HL-60/S4 treated with retinoic acid at 250 ng/mL for 4 days and 3 days (cell line): ENCODE data around the gene RAET1G.
"Not testable (repeated sequence)": the region's sequence is repeated elsewhere in the genome, so short reads cannot be mapped to it uniquely, and the experiment has no call there.

Experiments used
- in situ Hi-C: fragments of 300-500 bp; cut with MboI; formaldehyde crosslinking; loops from 2 replicates; pipeline ENCODE4 v1.7.0; 2022; ENCODE audit warnings: low sequenced_read_pairs

RAET1G gene

DNA sequence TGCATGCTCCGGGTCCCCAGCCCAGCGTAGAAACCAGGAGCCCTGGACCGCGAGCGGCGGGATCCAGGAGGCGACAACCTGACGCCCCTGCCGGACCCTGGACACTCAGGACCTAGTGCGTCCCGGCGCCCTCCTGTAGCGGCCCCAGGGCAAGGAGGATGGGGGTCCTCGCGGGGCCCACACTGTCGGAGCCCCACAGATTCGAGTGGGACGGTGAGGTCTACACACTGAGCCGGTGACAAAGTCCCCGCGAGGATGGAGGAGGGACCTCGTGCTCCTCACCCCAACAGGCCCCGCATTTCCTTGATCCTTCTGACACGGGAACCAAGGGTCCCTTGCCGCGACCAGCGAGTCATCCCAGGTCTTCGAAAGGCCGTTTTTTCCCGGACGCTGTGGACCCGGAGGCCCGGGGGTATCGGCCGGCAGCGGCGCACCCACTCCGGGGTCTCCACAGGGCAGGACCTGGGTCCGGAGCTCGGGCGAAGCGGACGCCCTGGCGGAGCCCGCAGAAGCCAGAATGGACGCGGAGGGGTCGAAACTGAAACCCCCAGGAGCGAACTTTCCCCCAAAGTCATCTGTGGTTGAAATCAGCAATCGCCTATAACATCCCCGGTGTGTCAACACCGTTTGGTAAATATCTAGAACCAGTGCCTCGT lies 31.5 kb upstream of the RAET1G start:
- in situ Hi-C loops, result not testable (repeated sequence)

DNA sequence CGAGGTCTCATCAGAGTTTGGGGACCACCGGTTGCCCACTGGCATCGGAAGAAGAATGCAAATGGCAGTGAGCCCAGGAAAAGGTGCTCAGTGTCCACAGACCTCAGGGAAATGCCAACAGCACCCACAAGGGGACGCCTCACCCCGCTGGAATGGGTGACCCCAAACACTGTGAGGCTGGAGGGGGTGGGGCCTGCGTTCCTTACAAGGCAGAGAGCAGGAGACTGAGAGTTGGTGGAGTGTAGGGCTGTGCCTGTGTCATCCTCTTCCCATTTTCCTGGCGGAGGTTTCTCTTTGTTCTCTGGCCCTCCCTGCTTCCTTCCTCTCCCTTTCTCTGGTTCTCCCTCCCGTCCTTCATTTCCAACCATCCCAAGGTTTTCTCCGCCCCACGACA lies 31.0 kb upstream of the RAET1G start:
- in situ Hi-C loops, result not testable (repeated sequence)

DNA sequence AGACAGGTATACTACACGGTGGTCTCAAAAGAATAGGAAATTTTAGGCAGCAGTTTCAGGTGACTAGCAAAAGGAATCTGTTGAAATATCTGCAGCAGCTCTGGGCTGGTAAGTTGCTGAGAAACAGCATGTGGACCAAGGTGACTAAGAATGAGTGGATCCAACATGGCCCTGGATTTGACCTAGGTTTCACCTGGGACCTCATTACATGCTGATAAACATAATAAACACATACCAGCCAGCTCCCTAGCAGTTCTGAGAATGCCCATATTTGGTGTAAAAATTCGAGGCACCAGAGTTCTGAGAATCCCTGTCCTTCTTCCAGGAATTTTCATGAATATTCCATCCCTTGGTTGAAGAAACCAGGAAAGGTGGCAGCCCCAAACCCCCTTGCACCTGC lies 30.5 kb upstream of the RAET1G start:
- in situ Hi-C loops, result not testable (repeated sequence)

DNA sequence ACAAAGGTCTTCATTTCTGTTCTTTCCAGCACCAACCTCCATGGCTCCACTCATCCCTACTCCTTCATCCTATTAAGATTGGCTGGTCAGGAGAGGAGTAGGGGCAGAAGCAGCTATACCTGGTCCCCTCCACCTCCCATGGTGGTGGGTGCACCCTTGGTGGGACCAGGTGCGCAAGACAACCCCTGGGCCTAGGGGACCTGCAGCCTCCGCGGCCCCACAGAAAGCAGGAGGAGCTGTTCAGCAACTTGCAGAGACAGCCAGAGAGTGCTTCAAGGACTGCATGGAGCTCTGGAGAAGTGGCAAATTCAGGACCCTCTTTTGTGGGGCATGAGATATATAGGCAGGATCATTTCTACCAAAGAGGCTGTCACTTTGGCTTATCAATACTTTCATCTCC lies 28.7 kb upstream of the RAET1G start:
- in situ Hi-C loops, result no loop called here

DNA sequence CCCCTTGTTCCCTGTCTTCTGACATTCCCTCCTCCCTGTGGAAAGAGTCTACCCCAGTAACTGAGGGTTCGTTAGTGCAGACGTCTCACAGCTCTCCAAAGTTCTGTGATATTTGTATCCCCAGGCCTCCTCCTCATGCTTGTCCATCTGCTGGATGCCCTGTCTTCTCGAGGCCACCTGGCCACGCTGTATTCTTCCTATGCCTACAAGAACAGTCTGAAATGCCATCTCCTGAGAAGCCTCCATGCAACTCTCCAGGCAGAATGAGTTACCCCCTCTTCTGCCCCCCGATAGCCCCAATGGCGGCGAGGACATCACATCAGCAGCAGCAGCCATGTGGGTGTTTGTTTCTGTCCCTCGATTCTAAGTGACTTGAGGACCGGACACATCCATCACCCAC lies 28.2 kb upstream of the RAET1G start:
- in situ Hi-C loops, result no loop called here

DNA sequence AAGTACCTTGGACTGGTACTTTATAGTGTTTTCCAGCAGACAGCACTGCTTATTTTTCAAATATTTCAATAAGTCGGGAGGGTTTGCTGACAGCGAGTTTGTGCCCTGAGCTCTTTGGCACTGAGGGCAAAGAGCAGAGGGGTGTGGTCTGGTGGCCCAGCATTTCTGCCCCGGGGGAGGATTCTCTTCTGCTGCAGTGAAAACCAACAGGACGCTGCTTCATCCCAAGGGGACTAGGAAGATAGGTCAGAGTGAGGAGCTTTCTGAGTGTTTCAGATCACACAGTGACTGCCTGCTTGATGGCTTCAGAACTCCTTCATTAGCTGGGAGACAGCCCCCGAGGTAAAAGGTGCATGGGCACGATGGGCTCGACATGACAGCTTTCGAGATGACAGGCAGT lies 27.5 kb upstream of the RAET1G start:
- in situ Hi-C loops, result no loop called here

DNA sequence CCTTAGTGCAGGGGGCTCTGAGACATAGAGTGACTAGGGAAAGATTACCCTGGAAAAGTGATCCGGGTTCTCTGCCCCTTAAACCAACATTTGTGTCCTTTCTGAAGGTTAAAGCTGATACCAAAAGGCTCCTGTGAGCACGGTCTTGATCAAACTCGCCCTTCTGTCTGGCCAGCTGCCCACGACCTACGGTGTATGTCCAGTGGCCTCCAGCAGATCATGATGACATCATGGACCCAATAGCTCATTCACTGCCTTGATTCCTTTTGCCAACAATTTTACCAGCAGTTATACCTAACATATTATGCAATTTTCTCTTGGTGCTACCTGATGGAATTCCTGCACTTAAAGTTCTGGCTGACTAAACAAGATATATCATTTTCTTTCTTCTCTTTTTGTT lies 25.7 kb upstream of the RAET1G start:
- in situ Hi-C loops, result loop anchor here (25.0 kb wide), 1 partner anchor 864 kb away; no protein-coding TSS in a partner anchor

DNA sequence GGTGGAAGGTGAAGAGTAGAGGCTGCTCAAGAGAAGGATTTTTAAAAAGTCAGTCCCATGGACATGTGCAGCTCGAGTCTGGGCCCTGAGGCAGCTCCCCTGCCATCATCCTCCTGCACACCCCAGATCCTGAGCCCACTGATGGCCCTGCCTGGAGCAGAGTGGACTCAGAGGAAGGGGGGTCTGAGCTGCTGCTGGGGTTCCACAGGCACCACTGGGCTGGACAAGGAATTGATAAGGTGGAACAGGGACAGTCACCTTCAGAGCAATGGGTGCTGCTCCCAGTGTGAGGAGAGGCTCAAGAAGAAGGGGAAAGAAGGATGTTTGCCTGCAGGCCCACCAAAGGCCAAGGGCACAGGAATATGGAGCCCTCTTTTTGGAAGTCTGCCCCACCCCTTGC lies 25.1 kb upstream of the RAET1G start:
- in situ Hi-C loops, result loop anchor here (25.0 kb wide), 1 partner anchor 864 kb away; no protein-coding TSS in a partner anchor

DNA sequence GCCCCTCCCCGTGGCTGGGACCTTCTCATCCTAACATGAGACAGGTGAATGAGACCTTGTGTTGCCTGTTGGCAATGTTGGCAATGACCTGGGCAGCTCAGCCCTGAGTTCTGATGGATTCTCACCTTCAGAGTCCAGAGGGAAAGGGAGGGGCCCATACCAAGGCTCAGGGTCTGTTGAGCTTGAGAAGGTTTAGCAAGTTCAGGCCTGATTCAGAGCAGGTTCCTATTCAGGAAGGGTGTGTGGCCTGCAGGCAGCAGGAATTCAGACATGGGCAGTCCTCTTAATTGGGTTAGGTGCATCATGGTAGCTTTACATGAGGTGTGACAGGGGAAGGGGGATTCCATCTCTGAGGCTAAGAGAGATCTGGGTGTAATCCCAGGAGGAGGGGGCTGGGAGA lies 24.6 kb upstream of the RAET1G start:
- in situ Hi-C loops, result loop anchor here (25.0 kb wide), 1 partner anchor 865 kb away; no protein-coding TSS in a partner anchor

DNA sequence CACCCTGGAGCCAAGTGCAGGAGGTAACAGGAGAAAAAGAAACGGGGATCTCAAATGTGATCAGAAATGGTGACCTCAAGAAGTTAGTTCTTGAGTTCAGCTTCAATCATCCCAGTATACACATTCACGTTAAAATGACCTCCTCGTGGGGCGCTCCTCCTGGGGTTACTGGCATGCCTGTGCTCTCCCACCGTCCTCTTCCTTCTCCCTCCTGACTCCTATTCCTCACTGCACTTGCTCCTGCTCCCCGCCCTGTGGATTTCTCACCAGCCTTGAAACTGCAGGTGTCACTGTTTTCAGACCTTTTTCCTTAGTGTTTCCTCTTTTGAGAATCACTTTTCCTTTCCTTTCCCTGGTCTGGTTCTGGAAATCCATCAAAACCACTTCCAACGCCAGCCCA lies 23.7 kb upstream of the RAET1G start:
- in situ Hi-C loops, result loop anchor here (25.0 kb wide), 1 partner anchor 866 kb away; no protein-coding TSS in a partner anchor

DNA sequence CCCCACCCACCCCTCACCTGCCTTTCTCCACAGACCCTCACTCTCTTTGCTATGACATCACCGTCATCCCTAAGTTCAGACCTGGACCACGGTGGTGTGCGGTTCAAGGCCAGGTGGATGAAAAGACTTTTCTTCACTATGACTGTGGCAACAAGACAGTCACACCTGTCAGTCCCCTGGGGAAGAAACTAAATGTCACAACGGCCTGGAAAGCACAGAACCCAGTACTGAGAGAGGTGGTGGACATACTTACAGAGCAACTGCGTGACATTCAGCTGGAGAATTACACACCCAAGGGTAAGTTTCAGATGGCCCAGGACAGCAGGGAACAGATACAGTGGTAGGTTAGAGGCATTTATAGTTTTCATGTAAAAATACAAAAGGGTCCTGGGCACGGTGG lies 22.4 kb upstream of the RAET1G start:
- in situ Hi-C loops, result loop anchor here (25.0 kb wide), 1 partner anchor 867 kb away; no protein-coding TSS in a partner anchor

DNA sequence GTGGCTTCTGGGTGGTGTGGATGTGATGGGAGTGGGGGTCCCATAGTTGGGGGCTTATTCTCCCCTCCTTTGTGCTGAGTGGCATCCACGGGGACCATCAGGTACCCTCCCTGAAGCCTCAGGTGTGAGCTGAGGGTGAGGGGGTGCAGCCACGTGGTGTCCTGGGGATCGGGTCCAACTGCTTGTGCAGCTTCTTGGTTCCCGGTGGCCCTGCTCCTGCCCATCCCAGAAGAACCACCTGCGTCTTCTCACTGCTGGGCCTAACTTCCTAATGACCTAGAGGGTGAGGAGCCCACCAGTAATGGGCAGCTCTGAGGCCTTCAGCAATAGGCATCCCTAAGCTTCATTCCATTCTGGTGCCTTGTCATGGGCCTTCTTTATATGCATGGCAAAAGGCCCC lies 20.4 kb upstream of the RAET1G start:
- in situ Hi-C loops, result loop anchor here (25.0 kb wide), 1 partner anchor 869 kb away; no protein-coding TSS in a partner anchor

DNA sequence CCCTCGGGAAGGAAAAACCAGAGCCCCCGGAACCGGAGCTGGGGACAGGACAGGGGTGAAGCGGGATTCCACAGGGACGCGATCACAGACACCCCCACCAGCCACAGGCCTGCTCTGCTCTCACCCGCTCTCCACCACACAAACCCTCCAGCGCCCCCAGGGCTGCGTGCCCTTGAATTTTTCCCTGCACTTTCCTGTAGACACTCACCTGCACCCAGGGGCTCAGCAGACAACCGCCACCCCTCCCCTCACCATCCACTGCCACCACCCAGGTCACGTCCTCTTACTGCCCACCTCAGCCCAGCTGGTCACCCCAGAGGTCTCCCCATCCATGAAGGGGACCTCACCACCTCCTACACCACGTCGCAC lies 19.5 kb upstream of the RAET1G start:
- in situ Hi-C loops, result loop anchor here (25.0 kb wide), 1 partner anchor 870 kb away; no protein-coding TSS in a partner anchor

DNA sequence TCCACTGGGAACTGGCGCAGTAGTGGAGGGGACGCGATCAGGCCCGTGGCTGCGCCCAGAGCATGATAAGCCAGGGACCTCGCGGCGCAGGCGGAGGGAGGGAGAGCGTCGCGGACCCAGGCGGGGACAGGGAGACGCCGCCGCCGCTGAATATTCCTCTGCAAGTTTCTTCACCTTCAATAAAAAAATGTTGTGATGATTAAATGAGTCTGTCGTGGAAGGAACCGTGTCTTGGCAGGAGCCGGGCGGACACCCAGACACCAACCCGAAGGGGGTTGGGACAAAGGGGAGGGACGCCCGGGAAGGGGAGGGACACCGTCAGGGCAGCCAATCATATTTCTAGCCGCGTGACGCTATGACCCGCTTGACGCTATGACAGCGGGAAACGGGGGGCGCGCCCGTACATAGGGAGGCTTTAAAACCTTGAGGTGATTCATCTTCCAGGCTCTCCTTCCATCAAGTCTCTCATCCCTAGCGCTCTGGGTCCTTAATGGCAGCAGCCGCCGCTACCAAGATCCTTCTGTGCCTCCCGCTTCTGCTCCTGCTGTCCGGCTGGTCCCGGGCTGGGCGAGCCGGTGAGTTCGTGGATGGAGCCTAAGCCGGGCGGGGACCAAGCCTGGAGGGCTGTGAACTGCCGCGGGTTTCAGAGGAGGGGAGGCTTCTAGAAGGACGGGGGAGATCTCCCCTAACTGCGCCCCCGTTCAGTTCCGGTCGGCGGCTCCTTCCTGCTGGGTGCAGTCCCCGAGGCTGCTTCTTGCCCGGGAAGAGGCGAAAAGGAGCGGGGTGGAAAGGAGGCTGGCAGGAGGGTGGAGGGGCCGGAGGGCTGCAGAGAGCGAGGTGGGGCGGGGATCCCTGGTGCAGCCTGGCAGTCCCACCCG lies 18.9 kb upstream of the RAET1G start, which contains the start of gene ULBP2:
TSS of gene ULBP2 (plus strand) at position 432 of the 878 bp plus-strand sequence. CDS start at position 491, 59 bp downstream.
- in situ Hi-C loops, result loop anchor here (25.0 kb wide), 1 partner anchor 870 kb away; no protein-coding TSS in a partner anchor

DNA sequence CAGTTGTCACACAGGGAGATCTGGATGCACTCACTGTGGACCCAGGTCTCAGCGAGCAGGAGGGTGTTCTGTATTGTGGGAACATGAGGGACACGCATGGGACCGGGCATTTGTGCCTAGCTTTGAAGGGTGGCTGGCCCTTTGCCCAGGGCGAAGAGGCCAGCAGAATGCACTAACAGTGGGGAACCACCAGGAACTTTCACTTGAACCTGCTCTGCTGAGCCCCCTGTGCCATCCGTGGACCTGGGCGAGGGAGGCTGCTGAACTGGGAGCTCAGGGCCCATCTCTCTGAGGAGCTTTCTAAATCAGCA lies 17.7 kb upstream of the RAET1G start:
- in situ Hi-C loops, result loop anchor here (25.0 kb wide), 1 partner anchor 872 kb away; no protein-coding TSS in a partner anchor

DNA sequence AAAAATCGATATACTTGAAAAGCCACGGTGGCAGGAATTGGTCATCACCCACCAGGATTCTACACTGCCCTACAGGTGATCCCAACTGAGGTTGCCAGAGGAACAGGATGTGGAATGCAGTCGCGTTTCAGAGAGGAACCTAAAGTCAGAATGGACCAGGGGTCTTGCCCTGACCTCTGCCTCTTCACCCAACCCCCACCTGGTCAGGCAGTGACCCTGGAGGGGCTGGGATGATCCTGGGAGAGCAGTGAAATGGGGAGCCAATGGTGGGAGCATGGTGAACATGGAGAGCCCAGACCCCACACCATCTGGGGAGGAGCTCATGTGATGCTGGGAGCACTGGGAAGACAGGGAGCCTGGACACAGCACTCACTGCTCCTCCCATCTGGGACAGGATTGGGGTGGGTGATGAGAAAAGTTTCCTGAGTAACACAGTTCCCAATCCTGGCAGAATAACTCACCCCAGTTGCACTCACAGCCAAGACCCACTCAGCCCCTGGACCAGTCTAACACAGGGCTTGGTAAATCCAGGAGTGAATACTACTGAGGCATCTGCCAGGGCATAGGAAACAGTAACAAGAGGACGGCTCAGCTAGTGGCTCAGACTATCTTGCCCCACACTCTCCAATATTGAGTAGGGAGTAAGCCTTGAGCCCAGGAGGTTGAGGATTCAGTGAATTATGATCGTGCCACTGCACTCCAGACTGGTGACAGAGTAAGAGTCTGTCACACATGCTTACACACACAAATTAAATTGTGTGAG lies 17.2 kb upstream of the RAET1G start:
- in situ Hi-C loops, result loop anchor here (25.0 kb wide), 1 partner anchor 872 kb away; no protein-coding TSS in a partner anchor

DNA sequence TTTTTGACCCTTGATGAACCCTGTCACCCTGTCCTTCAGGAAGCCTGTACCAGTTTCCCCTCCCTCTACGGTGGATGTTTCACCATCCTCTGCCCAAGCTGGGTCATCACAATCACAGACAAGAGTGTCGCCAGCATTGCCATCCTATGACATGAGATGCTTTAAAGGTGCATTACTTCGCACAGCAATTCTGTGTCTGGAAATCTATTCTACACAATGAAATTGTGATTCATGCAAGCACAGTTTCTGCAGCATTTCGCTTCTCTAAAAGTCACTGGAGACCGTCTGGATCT lies 16.4 kb upstream of the RAET1G start:
- in situ Hi-C loops, result loop anchor here (25.0 kb wide), 1 partner anchor 873 kb away; no protein-coding TSS in a partner anchor

DNA sequence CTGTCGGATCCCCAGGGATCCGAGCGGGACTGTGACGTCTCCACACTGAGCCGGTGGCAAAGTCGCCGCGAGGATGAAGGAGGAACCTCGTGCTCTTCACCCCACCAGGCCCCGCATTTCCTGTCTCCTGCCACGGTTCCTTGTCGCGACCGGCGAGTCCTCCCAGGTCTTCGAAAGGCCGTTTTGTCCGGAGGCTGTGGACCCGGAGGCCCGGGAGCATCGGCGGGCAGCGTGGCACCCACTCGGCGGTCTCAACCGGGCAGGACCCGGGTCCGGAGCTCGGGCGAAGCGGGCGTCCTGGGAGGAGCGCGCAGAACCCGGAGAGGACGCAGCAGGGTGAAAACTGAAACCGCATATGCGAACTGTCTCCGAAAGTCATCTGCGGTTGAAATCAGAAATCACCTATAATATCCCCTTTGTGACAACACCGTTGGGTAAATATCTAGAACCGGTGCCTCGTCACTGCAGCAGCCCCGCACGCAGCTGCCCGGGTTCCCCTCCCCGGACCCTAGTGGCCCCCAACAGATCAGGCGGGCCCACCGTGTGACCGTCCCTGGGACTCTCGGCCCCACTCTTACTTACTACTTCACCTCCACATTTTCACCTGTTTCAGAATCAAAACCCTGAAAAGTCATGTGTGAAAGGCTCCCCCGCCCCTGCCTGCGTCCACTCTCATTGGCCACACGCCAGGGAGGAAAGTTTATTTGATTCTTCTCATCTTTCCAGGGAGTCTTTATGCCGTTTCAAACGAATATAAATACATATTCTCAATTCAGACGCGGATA lies 15.8 kb upstream of the RAET1G start:
- in situ Hi-C loops, result loop anchor here (25.0 kb wide), 1 partner anchor 874 kb away; no protein-coding TSS in a partner anchor

DNA sequence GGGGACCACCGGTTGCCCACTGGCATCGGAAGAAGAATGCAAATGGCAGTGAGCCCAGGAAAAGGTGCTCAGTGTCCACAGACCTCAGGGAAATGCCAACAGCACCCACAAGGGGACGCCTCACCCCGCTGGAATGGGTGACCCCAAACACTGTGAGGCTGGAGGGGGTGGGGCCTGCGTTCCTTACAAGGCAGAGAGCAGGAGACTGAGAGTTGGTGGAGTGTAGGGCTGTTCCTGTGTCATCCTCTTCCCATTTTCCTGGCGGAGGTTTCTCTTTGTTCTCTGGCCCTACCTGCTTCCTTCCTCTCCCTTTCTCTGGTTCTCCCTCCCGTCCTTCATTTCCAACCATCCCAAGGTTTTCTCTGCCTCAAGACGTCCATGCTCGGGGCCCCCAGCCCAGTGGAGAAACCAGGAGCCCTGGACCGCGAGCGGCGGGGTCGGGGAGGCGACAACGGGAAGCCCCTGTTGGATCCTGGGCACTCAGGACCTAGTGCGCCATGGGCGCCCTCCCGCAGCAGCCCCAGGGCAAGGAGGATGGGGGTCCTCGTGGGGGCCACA lies 15.2 kb upstream of the RAET1G start:
- in situ Hi-C loops, result loop anchor here (25.0 kb wide), 1 partner anchor 874 kb away; no protein-coding TSS in a partner anchor

DNA sequence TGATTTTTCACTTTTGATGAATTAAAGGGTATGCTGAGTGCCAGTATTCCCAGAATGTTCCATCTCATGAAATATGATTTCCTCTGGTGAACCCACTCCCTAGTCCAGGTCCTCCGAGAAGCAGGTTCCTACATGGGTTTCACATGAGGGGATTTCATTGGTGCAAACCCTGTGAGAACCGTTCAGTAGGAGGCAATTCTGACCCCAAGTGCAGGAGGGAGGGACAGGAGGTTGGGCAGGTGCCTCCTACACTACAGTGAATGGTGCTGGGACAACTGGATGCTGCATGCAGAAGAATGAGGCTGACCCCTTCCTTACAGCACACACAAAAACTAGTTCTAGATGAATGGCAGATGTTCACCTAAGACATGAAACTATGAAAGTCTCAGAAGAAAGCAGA lies 13.8 kb upstream of the RAET1G start:
- in situ Hi-C loops, result loop anchor here (25.0 kb wide), 1 partner anchor 876 kb away; no protein-coding TSS in a partner anchor
